ENCODE data around the gene P2RY4. TPM values are rescaled to one million over a fixed set of nuclear protein-coding genes. Genes with fewer than 3 reads are reported as not detected.
"Not testable (repeated sequence)": the region's sequence is repeated elsewhere in the genome, so short reads cannot be mapped to it uniquely, and the experiment has no call there.

The P2RY4 gene
- polyA plus RNA-seq, 6 donors from 2014 or later, result not detected

DNA sequence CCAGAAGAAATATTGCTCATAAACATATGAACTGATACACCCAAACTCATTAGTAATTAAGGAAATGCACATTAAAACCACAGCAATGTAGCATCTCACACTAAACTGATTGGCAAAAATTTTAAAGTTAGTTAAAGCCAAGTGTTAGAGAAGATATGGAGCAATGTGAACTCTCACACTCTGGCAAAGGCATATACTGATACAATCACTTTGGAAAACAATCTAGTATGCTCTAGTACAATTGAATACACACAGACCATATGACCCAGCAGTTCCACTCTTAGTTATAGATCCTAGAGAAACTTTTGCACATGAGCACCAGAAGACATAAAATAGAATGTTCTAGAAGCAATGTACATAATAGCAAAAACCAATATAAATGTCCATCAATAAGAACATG is 34.0 kb downstream of the P2RY4 start:
- Mint-ChIP-seq H3K4me3 (no peak overlapping the region), H3K9me3 (no peaks in the 10 kb centered on the region), H3K27ac (no peak overlapping the region), H3K36me3 (no peaks in the 10 kb centered on the region), H3K4me1 (no peaks in the 10 kb centered on the region), H3K27me3 (no peaks in the 10 kb centered on the region)
- DNase-seq (no peak), ATAC-seq (ENCODE audit: low read depth in 2 of 2) (no peak)

DNA sequence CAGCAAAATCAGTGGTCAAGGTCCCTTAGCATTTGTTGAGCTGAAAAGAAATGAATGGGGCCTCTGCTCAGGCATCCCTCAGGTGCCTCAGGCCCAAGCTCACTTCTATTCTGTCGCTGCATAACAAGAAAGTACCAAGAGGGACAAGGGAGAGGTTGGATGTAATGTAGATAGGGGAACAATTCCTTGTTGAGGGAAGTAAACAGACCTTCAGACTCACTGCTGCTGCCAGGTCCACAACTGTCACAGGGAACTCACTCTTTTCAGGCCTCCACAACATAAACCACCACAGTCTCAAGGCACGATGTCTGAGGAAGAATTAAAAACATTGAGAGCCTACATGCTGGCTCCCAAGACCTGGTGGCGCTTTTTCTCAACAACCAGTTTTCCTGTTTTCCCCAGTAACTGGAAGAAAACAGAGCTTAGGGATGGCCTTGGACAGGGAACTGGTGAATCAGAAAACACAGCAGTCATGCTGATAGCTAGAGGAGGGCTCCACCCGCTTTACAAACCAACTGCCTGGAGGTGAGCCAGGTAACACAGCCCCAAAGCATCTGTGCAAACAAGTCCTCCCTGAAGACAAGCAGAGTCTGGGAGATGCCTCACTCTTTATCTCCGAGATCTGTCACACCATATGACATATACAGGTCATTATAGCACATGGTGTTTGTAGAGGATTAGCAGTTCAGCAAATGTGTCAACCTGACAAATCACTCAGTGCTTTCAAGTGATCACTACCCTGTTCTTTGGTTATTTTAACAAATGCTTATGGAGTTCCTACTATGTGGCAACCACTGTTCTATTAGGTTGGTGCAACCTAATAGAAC is 39.9 kb downstream of the P2RY4 start:
- Mint-ChIP-seq H3K36me3 (no peaks in the 10 kb centered on the region), H3K27me3 (peaks cover 0 to 5% (median 0%) of the 10 kb centered on the region in 3 donors), H3K27ac (no peak overlapping the region), H3K9me3 (no peaks in the 10 kb centered on the region), H3K4me1 (no peaks in the 10 kb centered on the region), H3K4me3 (no peak overlapping the region)
- DNase-seq, result no peak
- ATAC-seq (ENCODE audit: low read depth in 2 of 2), result no peak

DNA sequence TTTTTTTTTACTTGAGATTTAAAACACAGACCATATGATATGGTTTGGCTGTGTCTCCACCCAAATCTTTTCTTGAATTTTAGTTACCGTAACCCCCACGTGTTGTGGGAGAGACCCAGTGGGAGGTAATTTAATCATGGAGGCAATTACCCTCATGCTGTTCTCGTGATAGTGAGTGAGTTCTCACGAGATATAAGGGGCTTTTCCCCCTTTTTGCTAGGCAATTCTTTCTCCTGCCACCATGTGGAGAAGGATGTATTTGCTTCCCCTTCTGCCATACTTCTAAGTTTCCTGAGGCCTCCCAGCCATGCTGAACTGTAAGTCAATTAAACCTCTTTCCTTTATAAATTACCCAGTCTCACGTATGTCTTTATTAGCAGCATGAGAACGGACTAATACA is 50.4 kb downstream of the P2RY4 start:
- H3K9me3 Mint-ChIP-seq, result peaks cover 0 to 12% (median 0%) of the 10 kb centered on the region in 7 donors

DNA sequence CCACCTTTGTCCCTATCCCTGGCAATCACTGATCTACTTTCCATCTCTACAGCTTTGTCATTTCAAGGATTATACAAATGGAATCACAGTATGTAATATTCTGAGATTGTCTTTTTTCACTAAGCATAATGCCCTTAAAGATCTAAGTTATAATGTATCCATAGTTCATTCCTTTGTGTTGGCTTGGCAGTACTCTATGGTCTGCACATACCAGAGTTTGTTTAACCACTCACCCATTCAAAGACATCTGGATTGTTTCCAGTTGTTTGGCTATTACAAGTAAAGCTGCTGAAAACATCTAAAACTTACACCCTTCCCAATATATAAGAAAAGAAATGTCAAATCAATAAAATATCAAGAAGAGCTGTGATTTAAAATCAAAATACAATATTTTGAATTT is 51.5 kb downstream of the P2RY4 start:
- Mint-ChIP-seq H3K9me3 (peaks cover 0 to 12% (median 2%) of the 10 kb centered on the region in 7 donors), H3K27ac (no peak overlapping the region), H3K4me1 (no peaks in the 10 kb centered on the region), H3K36me3 (no peaks in the 10 kb centered on the region), H3K4me3 (no peak overlapping the region), H3K27me3 (peaks cover 6 to 9% (median 6%) of the 10 kb centered on the region in 3 donors)
- ATAC-seq (ENCODE audit: low read depth in 2 of 2), result no peak
- no peak for DNase-seq

More for the DNA sequence above, 50.4 kb downstream of the P2RY4 start:
- not testable (repeated sequence) for H3K36me3 Mint-ChIP-seq; ATAC-seq (ENCODE audit: low read depth in 2 of 2); H3K4me1 Mint-ChIP-seq; H3K27ac Mint-ChIP-seq; DNase-seq; H3K4me3 Mint-ChIP-seq; H3K27me3 Mint-ChIP-seq

Other genes with a start within 250 kb of the P2RY4 start
- not detected for gene AWAT2, start 210.3 kb downstream of the P2RY4 start, polyA plus RNA-seq (ENCODE audit: low read depth in 6 of 6)
- gene OTUD6A, start 197.7 kb downstream of the P2RY4 start, polyA plus RNA-seq (ENCODE audit: low read depth in 6 of 6), result not detected
- gene IGBP1, start 126.8 kb downstream of the P2RY4 start, polyA plus RNA-seq (ENCODE audit: low read depth in 6 of 6), result 10 to 100 TPM; 54.2 to 80.6 (median 61.8) TPM
- not detected for gene DGAT2L6, start 82.7 kb downstream of the P2RY4 start, polyA plus RNA-seq (ENCODE audit: low read depth in 6 of 6)
- not detected for gene AWAT1, start 25.5 kb downstream of the P2RY4 start, polyA plus RNA-seq (ENCODE audit: low read depth in 6 of 6)
- not detected for gene ARR3, start 8.1 kb upstream of the P2RY4 start, polyA plus RNA-seq (ENCODE audit: low read depth in 6 of 6)
- gene RAB41, start 22.0 kb upstream of the P2RY4 start, polyA plus RNA-seq (ENCODE audit: low read depth in 6 of 6), result under 1 TPM in 1 of 6 donors, not detected in 5; 0.26 TPM
- gene PDZD11, start 29.7 kb upstream of the P2RY4 start, polyA plus RNA-seq (ENCODE audit: low read depth in 6 of 6), result 10 to 100 TPM; 12.8 to 26.1 (median 17.6) TPM
- gene KIF4A, start 29.9 kb upstream of the P2RY4 start, polyA plus RNA-seq (ENCODE audit: low read depth in 6 of 6), result not detected
- not detected for gene GDPD2, start 163.1 kb upstream of the P2RY4 start, polyA plus RNA-seq (ENCODE audit: low read depth in 6 of 6)
- gene DLG3, start 184.6 kb upstream of the P2RY4 start, polyA plus RNA-seq (ENCODE audit: low read depth in 6 of 6), result 1 to 10 TPM; 2.1 to 5.0 (median 3.2) TPM